Stimulated activated CD8-positive, alpha-beta memory T cell treated with anti-CD3 and anti-CD28 coated beads, Interleukin-2, amount 100 ng/mL, for 1 hour (primary cell): ENCODE measurements around the gene NFASC.

Source experiments
- DNase-seq, 2 donors: peaks; one replicate each; pipeline ENCODE4 v3.0.0-alpha.2; 2020; ENCODE audit warnings: low read depth in 2 of 2

NFASC gene

DNA sequence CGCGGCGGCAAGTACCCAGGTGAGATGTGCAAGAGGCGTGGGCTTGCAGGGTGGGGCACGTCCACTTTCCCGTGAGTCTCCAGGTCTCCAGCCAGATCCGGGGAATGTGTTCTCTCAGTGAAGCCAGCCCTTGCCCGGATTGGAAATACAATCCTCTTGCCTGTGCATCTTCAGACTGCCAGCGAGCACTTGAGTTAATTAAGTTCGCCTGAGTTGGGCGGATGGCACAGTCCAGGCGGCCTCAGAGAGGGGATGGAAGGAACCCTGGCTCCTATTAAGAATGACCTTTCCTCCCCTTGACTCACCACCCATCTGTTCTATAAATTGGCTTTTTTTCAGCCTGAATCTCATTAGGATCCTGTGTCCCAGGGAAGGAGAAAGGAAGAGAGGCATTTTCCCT is 139.0 kb downstream of the NFASC start:
- no peak for DNase-seq

DNA sequence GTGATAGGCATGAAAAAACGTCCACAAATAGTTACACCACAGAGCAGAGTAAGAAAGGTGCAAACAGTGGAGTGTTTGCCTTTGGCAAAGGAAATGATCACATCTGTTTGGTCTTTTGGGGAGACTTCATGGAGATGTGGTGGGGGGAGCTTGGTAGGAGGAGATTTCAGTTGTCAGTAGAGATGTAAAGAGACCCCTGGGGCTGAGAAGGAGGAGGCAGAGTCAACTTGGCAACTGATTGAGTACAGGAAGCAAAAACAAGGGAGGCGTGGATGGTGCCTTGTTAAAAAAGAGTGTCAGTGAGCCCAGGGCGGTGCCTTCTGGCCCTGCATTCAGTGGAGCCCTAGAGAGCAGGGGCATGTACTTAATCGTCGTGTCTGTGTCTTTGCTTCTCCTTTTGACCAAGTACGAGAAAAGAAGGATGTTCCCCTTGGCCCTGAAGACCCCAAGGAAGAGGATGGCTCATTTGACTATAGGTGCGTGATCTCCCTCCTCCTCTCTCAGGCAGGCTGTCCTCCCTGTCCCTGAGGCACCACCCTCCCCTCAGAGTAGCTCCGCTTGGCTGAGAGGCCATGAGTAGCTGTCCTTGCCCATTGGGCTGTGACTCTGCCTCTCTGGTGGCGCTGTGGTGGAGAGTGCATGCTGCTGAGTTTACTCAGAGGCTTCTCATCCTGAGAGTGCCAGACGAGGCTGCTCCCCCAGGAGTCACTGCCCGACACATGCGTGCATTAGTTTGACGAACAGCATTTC is 141.9 kb downstream of the NFASC start:
- no peak for DNase-seq

DNA sequence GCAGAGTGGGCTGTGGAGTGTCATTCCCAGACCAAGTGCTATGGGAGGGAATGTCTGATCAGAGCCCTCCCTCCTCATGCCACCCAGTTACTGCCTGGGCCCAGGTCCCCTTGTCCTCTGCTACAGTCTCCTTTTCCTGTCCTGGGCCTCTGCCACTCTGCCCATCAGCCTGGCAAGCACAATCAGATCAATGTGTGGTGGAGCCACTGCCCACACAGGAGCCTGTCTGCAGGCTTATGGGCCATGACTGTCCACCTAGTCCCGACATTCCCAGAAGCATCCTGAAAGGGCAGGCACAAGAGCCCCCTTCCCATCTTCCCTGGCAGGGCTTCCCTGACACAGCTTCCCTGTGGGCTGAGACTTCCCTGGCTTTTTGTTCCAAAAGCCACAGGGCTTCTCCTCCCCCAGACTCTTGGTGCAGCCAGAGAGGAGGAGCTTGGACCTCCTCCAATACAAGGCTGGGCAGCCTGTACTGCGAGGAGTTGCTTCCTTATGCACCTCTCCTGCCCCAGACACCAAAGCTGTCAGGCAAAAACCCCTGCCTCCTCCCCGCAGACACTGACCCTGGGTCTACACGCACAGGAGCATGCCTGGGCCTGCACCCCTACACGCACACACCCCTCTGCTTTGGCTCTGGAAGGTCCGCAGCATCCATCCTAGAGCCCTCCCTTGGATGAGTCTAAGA is 143.2 kb downstream of the NFASC start:
- no peak for DNase-seq

DNA sequence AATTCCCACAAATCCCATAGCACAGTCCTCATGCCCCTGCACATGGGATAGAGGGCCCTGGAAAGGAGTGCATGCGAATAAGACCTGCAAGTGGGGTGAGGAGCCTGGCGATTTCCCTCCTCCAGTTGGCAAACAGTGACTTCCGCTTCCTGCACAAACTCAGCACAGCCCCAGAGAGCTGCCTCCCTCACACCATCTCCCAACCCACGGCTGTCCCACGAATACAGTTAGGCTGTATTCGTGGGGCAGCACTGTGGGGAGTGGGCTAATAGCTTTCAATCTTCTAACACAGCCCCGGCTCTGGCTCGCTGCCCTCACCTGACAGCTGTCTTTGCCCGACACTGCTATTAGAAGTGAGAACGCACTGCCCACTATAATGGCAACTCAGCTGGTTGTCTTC is 144.1 kb downstream of the NFASC start:
- no peak for DNase-seq

DNA sequence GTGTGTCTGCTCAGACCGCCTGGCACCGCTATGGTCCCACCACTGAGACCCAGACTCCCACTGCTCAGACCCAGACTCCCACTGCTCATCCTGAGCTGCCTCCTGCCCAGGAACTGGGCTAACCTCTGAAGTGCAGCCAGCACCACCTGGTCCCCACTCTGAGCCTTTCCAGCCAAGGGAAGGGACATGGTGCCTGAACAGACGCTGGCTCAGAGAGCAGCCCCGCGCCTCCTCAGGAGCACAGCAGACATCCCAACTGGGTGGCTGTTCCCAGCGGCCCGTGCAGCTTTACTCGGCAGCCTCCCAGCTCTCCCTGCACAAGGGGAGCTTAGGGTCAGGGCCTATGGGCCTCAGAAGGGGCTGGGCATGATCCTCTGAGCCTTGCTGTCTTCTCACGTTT is 144.6 kb downstream of the NFASC start:
- no peak for DNase-seq

DNA sequence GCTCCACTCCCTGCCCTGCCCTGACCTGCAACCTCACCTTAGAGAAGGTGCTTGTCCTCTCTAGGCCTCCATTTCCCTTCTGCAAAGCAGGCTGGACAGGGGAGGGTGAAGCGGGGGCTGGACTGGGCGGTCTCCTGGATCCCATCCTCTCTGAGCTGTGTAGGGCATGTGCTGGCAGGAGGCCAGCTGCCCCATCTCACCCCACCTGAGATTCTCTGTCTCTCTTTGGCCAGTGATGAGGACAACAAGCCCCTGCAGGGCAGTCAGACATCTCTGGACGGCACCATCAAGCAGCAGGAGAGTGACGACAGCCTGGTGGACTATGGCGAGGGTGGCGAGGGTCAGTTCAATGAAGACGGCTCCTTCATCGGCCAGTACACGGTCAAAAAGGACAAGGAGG is 145.4 kb downstream of the NFASC start:
- no peak for DNase-seq

DNA sequence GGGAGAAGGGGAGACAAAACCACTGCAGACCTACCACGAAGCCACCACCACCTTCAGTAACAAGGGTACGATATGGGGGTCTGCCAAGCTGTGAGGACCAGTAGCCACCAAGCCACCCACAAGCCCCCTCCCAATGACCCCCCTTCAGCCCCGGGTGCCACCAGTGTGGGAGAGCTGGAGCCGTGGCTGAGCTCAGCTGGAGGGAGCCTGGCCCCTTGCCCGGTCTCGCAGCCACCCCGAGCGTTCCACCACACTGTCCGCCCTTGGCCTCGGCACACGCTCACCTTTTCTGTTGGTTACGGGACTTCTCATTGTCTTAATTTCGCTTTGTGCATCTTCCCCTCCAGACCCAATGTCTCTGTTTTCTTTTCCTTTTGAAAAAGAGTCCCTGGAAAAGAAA is 145.9 kb downstream of the NFASC start:
- no peak for DNase-seq

DNA sequence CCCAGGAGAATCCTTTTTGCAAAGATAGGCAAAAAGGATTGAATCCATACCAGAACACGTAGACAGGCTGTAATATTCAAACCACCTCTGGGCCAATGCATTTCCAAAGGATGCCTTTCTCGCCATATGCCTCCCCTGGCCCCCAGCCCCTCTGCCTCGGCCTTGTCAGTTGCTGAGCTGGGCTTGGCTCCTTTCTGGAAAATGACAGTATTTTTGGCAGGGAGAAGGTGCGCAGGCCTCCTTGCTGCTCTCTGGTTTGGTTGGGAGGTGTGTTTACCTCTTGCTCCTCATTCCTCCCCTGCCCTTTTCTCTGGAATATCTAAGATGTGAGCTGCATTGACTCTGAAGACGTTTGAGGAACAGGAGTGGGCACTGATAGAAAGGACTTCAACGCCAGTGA is 146.3 kb downstream of the NFASC start:
- no peak for DNase-seq

DNA sequence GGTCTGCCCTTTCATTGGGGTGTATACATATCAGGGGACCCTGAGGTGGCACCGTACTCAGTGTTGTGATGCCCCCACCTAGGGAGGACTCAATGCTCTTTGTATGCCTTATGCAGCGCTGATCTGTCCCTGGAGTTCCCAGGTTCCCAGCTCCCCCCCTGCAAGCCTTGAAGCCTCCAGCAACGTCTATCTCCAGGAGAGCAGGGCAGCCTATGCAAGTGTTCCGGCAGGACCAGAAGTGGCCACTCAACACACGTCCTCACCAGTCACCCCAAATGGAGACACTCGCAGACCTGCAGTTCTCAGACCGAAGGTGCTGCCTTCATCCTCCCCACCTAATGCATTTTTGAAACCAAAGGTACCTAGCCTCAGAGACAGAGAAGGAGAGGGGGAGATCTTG is 147.1 kb downstream of the NFASC start:
- DNase-seq, result no peak

DNA sequence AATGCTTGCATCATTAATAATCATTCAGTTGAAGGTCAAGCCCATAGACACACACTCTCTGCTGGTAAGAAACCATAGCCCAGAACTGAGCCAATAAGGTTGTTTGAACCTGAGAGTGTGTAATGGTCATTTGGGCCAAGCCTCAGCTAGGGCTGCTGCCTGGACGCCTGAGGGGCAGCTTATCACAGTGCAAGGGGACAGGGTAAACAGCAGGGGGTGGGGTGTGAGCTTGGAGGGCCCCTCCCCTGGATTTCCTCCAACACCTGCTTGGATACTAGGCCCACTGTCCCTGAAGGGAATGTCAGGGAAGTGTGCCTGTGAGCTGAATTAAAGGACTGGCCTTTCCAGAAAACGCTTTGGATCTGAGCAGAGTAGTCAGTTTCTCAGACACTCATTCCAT is 147.7 kb downstream of the NFASC start:
- no peak for DNase-seq

DNA sequence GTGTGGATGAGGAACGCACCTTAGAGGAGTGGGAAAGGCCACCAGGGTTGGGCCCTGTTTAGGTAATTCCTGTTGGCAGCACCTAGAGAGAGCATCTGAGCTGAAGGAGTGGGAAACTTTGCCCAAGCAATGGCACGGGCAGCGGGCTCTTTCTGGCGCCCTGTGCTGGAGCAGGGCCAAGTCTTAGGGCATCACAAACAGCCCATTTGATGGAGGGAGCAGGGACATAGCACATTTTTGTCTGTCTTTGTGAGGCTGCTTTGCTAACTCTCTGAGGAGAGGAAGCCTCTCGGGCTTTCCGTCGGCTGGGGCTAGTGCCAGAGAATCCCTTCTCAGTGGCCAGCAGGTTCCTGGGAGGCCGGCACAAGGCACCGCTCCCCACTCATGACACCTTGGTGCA is 149.8 kb downstream of the NFASC start:
- no peak for DNase-seq

DNA sequence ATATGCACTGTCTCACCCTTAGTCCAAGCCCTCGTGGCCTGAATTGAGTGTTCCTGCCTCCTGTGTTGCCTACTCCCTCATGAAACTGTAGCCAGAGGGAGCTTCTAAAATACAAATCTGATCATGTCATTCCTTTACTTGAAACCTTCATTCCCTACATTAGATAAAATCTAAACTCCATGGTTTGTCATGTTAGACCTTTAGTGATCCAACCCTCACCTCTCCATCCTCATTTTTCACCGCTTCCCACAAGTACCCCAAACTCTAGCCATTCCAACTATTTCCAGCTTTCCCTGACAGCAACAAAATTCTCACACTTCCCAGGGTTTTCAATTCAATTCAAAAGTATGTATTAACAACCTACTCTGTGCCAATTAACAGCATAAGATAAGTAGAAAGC is 154.0 kb downstream of the NFASC start:
- DNase-seq, result no peak

DNA sequence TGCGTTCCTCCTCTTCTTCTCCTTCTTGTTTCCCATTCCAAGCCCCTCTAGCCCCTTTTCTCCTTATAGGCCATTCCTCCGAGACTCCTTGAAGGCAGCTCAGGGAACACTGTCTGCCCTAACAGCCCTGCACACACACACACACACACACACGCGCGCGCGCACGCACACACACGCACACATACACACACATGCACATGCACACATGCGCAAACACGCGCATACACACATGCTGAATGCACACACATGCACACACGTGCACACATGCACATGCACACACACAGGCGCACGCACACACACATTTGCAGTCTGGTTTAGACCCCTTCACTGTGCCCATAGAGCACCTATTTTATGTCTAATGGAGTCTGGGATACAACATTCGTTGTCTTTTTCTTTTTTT is 154.6 kb downstream of the NFASC start:
- no peak for DNase-seq

DNA sequence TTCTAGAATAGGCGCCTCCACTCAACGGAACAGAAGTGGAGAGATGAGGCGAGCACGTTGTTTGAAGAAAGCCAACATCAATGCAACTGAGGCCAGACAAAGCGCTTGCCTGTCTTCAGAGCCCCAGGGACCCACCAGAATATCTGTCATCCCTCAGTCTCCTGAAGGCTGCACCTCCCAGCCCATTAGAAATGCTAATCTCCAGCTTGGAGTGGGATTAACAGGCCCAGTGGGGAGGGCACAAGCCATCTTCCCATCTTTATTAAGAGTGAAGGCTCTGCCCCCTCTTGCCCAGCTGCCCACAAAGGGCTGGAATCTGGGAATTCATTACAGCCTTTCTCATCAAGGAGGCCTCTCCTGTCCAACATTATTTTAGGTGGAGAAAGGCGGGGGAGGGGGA is 155.5 kb downstream of the NFASC start:
- DNase-seq, result no peak

DNA sequence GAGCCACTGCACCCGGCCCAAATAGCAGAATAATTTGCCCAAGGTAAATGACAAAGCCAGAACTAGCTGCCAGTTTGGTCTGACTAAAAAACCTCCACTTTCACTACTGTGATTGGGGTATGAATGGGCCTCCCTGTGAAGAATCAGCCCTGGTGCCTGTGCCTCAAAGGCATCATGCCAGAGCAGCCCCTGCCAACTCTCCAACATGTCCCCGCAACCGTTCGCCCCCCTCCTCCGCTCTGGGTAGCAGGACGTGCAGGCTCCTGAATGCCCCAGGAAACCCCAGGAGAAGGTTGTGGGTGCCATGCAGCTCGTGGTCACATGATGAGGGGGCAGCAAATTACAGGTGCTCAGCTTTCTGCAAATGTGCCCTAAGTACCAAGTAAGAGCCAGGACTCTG is 157.7 kb downstream of the NFASC start:
- DNase-seq, result no peak

DNA sequence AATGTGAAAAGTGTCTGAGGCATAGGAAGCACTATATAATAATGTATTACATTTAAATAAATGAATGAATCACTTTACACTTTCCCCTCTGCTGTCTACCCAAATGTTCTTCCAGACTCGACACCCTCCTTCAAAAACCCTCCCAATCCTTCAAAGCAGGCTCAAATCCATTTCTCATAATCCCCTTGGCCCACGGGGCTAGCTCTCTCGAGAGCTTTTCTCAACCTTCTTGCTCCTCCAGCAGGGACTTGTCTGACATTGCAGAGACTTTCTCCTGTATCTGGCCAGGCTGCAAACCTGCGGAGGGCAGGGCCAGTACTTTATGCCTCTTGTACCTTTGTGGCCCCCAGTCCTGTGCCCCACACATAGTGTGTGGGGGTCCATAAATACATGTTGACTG is 158.3 kb downstream of the NFASC start:
- DNase-seq, result no peak

DNA sequence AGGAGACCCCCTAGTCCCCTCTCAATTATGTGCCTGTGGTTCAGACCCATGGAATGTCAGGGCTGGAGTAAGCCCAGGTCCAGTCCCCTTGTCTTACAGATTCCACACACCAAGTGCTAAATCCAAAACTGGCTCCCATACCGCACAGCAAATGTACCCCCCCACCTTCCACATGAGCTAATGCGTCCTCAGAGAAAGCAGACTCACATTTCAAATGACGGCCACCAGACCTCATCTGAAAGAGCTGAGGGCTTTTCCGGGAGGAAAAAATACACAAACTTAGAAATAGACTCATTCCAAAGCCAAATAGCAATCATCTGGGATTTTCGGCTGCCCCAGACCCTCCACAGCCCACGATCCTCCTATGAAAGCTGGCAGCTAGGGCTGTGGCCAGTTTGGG is 159.6 kb downstream of the NFASC start:
- no peak for DNase-seq

DNA sequence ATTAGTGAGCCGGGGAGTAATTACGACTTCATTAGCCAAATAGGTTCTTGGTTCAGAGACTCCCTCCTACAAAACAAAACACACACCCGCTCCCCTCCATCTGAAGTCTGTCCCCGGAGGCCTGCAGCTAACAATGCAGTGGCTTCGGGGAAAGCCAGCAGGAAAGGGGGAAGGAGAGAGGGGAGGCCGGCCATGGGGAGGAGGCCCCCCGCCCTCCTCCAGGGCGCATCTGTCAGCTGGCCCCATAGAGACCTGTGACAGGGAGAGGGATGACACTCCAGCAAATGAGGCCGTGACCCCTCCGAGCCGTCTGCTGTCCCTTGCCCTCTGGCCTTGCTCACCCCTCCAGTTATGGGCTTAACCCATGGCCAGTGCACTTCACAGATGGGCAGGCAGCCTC is 160.2 kb downstream of the NFASC start:
- no peak for DNase-seq

DNA sequence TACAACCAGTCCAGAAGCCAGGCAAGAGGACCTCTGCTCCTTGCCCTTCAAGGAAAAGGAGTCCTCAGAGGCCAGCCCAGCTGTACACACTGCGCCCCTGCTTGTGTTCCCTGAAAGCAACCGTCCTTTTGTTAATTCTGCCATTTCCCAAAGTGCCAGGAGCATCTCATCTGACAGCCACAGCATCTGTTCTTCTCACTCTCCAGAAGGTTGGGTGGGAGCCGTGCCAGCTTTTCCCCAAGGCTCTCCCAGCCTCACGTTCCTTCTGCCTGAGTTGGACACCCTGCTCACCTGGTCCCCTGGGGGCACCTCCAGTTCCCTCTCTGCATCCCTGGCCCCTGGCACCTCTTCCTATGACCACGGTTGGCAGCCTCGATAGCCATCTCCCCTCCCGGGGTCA is 161.8 kb downstream of the NFASC start:
- DNase-seq, result no peak

DNA sequence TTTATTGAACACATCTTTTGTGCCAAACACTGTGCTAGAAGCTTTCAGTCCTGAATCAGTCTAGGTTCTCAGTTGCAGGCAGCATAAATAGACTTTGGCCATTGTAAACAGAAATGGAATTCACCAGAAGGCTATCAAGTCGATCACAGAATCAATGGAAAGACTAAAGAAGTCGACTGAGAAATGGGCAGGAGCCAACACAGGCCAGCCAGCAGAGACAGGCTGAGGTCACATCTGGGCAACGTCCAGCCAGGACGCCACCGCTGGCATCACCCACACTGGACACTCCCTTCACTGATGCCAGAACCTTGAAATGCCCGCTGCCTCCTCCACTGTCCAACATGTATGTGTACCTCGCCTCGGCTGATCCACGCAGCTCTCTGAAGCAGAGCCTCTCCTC is 166.9 kb downstream of the NFASC start:
- no peak for DNase-seq

DNA sequence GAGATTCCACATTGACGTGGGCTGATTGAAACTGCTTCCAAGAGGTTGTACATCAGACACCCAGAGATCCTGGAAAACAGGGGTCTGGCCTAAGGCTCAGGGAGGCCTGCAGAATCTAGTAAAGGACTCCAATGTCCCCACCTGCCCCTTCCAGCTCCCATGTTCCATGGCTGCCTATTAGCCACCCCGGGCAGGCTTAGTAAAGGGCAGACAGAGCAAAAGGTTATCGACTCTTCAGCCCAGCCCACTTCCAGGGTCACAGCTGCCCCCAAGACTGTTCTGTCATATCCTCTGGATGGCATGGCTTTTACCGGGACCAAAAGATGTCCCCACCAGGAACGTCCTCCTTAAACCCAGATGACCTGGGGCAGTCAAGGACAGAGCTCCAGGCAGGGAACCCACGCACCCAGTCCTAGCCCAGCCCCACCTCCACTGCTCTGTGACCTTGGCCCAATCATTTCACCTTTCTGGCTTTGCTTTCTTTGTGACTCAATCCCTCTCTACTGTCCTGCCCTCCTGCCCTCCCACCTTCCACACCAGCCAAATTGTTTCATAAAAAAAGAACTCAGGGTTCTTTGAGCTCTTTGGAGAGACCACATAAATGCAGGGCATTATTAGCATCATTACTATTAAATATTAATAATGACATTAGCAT is 167.6 kb downstream of the NFASC start:
- DNase-seq, result no peak

DNA sequence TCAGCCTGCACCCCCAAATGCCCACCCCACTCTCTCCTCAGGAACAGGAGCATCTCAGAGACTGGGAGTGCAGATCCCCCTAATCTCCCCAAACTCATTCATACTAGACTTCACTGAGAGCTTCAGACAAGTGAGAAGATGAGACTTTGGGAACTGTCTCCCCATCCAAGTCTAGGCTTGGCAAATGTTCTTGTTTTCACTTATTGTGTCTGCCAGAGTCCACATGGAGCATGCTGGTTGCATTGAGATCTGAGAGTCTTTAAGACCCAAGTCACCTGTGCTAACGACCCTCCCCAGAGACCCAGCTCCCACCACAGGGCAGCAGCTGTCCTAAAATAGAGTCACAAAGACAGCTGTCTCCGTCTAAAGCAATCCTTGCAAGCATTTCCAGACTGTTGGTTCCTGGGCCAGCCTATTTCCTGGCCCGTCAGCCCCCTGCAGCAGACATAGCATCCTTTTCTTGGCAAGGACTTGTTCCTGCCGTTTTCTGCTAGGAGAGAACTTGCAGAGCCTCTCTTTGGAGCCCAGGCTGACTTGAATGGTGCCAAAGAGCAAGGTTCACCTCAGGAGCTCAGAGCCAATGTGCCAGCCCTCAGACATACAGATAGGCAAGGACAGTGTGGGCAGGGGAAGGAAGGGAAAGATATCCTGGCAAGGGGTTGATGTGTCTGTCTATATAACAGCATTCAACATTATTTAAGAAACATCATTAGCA is 170.5 kb downstream of the NFASC start:
- no peak for DNase-seq
